HS-5 (cell line): ENCODE data around the gene ABCA13.

Source experiments
- DNase-seq: peaks from one replicate; pipeline ENCODE4 v3.0.0-alpha.2; 2012; ENCODE audit warnings: low read depth

ABCA13 gene

DNA sequence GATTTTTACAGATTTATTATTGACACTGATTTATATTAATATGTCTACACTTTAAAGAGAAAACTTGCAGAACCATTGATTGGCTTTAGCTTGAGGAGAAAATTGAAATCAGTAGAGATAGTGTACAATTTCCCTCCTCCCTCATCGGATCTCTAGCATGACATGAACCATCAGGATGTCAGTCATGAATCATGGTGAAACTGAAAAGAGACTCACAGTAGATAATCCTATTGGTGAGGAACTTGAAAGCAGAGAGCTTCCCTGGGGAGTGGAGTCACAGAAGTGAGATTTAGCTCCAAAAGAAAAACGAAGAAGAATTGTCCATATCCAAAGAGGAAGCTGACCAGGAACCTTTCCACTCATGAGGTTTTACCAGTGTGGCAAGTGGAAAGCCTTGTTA, 346.8 kb downstream of the ABCA13 start:
- DNase-seq: no peak

DNA sequence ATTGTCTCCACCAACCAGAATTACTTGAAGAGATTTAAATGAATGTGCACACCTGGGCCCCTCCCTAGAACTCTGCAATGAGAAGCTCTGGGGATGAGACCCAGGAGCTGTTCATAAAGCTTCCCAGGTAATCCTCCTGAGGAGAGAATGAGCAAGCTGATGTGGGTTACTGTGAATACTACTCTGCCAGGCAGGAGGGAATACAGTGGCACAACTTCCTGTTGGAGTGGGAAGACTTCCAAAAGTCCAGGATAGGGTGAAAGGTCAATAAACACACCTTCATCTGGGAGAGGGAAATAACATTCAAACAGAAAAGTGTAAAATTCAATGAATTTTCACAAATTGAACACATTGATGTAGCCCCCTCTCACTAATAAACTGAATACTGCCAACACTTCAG, 351.4 kb downstream of the ABCA13 start:
- no peak for DNase-seq

DNA sequence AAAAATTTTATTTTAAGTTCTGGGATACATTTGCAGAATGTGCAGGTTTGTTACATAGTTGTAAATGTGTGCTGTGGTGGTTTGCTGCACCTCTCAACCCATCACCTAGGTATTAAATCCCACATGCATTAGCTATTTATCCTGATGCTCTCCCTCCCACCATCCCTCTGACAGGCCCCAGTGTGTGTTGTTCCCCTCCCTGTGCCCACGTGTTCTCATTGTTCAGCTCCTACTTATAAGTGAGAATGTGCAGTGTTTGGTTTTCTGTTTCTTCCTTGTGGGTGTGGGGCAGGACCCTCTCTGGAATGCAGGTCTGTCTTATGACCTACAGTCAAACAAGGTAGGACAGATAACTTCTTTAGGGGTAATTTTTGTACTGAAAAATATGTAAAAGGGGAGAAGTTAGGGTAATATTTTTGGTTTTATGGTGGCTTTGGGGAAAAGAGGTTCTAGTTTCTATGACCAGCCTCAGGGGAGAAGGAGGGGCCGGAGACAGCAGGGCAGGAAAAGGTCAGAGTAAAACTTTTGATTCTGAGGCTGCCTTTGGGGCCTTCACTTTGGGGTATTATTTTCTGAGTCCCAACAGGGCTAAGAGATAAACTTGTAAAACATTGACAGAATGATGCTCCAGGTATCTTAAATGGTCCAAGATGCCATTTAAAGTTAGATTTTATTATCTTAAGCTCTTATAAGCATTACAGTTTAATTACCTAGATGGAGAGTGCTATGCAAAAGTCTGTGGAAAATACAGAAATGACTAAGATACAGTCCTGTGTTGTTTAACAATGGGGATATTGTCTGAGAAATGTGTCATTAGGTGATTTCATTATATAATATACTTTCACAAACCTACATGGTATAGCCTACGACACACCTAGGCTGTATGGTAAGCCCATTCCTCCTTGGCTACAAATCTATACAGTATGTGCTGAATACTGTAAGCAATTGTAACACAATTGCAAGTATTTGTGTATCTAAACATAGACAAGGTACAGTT, 354.8 kb downstream of the ABCA13 start:
- DNase-seq: no peak

DNA sequence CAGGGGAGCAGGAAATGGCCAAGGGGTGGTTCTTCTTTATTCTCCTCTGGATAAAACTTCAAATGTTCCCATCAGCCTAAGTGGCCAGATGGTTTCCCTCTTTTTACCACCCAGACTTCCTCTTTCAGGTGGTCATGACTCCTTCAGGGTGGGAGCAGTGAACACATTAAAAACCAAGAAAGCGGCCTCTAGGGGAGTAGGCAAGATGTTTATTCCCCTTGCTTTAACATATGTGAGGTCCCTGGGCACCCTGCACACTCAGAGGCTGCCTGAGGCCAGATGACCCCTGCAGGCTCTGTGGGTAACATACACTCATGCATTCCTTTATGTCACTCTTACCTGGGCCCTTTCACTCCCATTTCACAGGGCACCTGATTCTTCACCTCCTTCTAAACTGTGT, 357.4 kb downstream of the ABCA13 start:
- no peak for DNase-seq

DNA sequence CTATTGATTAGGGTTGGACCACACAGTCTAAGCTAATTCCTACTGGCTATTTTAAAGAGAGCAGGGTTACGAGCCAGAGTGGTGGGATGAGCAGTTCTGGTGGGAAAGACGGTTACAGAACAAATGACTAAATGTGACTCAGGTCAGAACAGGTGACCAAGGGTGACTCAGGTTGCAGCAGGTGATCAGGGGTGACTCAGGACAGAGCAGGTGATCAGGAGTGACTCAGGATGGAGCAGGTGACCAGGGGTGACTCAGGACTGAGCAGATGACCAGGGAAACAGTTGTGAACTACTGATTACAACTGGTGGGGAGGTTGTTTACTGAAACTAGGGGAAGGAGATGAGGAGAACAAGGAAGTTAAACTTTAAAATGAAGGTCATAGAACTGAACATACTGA, 366.3 kb downstream of the ABCA13 start:
- DNase-seq: no peak

DNA sequence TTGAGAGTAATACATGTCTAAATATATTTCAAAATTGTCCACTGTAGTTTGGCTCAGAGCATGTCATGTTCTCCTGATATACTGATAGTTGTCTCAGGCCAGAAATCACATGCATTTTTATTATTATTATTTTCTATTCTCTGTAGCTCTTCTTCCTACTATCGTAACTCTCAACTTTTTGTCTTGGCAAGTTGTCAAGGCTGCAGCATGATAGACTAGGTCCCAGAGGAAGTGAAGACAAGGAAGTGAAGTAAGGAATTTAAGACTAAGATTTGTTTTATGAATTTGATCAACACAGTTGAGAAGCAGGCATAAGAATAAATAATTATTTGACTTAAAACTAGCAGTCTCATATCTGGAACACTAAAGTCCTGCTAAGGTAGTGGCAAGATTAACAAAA, 369.5 kb downstream of the ABCA13 start:
- DNase-seq: no peak

DNA sequence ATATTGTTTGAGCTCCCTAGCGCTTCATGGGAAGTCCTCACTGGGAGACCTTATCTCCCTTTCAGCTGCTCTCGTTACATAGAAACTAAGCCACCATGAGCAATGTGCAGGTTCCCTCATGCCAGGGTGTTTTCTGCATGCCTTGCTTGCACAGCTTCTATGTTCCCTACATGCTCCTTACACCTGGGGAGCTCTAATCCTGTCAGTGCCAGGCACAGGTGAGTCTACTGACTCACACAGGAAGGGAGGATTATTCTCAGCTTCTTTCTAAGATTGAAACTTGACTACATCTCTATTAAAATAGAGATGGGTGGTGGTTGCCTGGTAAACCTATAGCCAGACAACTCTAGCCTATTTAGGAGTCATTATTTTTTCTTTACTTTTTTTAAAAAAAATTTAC, 377.4 kb downstream of the ABCA13 start:
- DNase-seq: no peak

- no peak for DNase-seq
These were observed 380.4 kb downstream of the ABCA13 start for GRCh38 chr7:48551652-48552051.

GRCh38 chr7:48563334-48563733, 392.1 kb downstream of the ABCA13 start:
- DNase-seq: no peak

GRCh38 chr7:48575516-48575915, 404.3 kb downstream of the ABCA13 start:
- no peak for DNase-seq

DNA sequence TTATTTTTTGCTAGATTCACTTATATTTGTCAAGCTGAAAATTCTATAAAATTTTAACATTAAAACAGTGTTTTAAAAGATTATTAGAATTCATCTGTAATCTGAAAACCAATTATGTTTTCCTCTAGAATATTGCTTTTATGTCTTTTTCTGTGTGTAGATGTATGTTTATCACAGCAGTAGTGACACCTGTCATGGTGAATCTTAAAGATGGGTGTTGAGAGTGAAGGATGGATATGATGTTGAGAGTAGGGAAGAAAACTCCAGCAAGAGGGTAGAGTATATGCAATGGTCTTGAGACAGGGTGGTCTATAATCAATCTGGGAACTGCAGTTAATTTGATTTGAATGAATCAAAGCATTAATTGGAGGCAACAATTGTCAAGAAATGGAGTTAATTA, 416.2 kb downstream of the ABCA13 start:
- no peak for DNase-seq

DNA sequence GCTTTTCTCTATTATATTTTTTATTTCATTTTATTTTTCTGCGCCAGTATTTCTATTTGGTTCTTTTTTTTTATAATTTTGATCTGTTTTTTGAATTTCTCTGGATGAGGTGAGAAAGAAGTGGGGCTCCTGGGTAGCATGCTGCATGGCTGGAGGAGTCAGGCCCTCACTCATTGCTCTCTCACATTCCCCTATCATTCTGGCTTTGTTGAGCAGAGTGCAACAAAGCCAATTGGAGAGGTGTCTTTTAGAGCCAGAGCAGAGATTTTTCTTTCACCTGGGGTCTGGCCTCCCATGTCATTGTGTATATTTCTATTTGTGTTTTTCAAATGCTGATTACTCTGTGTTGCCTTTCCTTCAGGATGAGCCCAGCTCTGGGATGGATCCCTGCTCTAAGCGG, 423.1 kb downstream of the ABCA13 start:
- no peak for DNase-seq

- DNase-seq: no peak
These were observed 424.5 kb downstream of the ABCA13 start for GRCh38 chr7:48595756-48596155.

DNA sequence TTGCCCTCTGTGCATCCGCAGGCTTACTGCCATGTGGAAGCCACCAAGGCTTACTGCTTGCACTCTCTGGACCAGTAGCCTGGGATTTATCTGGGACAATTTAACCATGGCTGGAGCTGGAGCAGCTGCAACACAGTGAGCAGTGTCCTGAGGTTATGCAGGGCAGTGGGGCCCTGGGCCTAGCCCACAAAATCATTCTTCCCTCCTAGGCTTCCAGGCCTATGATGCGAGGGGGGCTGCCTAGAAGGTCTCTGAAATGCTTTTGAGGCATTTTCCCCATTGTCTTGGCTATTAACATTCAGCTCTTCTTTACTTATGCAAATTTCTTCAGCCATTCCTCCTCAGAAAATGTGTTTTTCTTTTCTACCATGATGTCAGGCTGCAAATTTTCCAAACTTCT, 439.4 kb downstream of the ABCA13 start:
- no peak for DNase-seq

DNA sequence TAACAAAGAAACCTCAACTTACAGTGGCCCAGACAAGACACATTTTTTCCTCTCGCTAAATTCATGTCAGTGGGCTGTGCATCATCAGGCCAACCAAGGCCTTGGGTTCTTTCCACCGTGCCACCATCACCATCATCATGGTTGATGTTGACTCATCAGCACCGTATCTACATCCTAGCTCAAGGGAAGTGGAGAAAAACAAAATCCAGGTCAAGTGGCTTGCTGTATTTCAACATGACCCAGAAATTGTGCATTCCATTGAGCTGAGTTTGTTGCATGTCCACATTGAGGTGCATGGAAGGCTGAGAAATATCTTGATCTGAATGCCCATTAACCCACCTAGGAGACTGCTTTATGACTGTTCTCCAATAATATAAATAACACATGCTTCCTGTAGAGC, 440.7 kb downstream of the ABCA13 start:
- peak; percentile 60 for DNase-seq

- no peak for DNase-seq
These were observed 446.2 kb downstream of the ABCA13 start for GRCh38 chr7:48617508-48617907.

- no peak for DNase-seq
These were observed 446.7 kb downstream of the ABCA13 start for GRCh38 chr7:48617993-48618392.

DNA sequence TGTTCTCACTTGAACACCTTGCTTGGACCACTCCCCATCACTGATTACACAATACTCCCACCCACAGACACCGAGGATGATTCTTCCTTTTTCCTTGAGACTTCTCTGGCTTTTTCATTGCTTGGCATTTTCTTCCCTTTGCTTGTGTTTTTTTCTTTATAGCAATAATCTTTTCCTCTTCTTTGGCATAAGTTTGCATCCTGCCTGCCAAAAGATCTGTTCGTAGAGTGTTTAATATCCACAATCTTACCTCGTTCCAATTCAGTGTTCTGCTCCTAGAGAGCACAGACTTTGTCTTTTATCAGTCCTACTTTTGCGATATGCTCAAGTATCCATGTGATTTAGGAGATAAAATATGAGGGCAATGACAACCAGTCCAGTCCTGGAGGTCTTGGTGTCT, 449.8 kb downstream of the ABCA13 start:
- no peak for DNase-seq

- no peak for DNase-seq
These were observed 455.9 kb downstream of the ABCA13 start for GRCh38 chr7:48627164-48627563.

GRCh38 chr7:48628793-48629349, 457.6 kb downstream of the ABCA13 start:
- DNase-seq: no peak

DNA sequence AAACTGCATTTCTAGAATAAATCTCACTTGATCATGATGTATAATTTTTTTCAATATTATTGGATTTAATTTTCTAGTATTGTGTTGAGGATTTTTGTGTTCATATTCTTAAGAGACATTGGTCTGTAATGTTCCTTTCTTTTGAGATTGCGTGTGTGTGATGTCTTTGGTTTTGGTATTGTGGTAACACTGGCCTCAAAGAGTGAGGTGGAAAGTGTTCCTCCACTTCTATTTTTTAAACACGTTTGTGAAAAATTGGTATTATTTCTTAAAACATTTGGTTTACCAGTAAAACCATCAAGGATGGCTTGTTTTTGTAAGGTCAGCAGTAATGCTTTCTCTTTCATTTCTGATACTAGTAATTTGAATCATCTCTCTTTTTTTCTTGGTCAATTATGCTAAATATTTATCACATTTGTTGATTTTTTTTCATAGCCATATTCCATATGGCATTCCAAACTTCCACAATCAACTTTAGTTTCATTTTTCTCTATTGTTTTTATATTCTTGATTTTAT, 462.9 kb downstream of the ABCA13 start:
- DNase-seq: no peak

DNA sequence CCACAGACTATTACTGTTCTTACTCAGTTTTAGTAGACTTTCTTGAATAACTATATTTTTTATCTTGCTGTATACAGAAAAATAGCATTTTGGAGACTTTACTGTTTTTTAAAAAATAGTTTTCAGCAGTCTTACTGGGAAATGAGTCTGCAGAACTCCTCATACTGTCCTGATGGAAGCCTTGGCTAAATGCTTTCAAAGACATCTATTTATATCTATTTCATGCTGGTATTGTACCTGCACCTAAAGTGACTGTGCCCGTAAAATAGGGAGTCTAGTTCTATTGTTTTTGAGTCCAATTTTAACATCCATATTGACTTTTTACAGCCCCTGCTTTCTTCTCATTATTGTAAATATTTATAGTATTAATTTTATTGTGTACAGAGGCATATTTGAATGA, 464.5 kb downstream of the ABCA13 start:
- DNase-seq: no peak

GRCh38 chr7:48636391-48637015, 465.2 kb downstream of the ABCA13 start:
- DNase-seq: no peak
